Spinal cord (tissue), 10 donors: Measurements from ENCODE around the gene RND1. TPM values are rescaled to one million over a fixed set of nuclear protein-coding genes. Genes with fewer than 3 reads are reported as not detected.
A peak's percentile ranks its signal among the peaks of the same experiment; 100 is the strongest.
"Not testable (repeated sequence)": the region's sequence is repeated elsewhere in the genome, so short reads cannot be mapped to it uniquely, and the experiment has no call there.

Experiments used
- DNase-seq, 6 donors: peaks; one replicate each; pipeline versions ENCODE4 v3.0.0 to v3.0.0-alpha.2; 2013 to 2015; ENCODE audit warnings: low spot score in 6 of 6, low read depth in 4 of 6
- H3K27ac ChIP-seq: one replicate; pipeline ENCODE4 v1.5.1; 2013; ENCODE audit warnings: low read depth, low read length, control low read depth
- H3K27me3 ChIP-seq: one replicate; pipeline ENCODE4 v1.6.1; 2013; ENCODE audit warnings: low read length; ENCODE audit not compliant: control insufficient read depth, insufficient read depth
- H3K36me3 ChIP-seq: one replicate; pipeline ENCODE4 v1.6.1; 2013; ENCODE audit warnings: low read length; ENCODE audit not compliant: control insufficient read depth, insufficient read depth
- H3K4me1 ChIP-seq: one replicate; pipeline ENCODE4 v1.6.1; 2013; ENCODE audit warnings: low read length; ENCODE audit not compliant: control insufficient read depth, insufficient read depth
- H3K4me3 ChIP-seq: one replicate; pipeline ENCODE4 v1.5.1; 2013; ENCODE audit warnings: low read depth, low read length, control low read depth
- H3K9me3 ChIP-seq: one replicate; pipeline ENCODE4 v1.6.1; 2013; ENCODE audit warnings: low read length; ENCODE audit not compliant: control insufficient read depth, insufficient read depth
- WGBS: methylation state at CpG from one replicate; pipeline ENCODE4 v1.1.5; 2013; ENCODE audit warnings: missing lambda C conversion rate; ENCODE audit not compliant: insufficient coverage; 5-methylcytosine and 5-hydroxymethylcytosine counted together
- long read RNA-seq, 4 donors: transcript quantifications; one replicate each; lab custom pipeline, GENCODE V29; 2026
- polyA plus RNA-seq, 2 donors: library from polyadenylated mRNA; unstranded; fragments of 120-200 nt; gene quantifications; one replicate each; pipeline ENCODE4 v1.2.1, GENCODE V29; 2013; ENCODE audit not compliant: insufficient read length in 2 of 2
- total RNA-seq, 2 donors: library from RNA; depleted of rRNA in 1 of 2; stranded (reverse); fragments of 120-200 nt in 1 of 2; fragments of >200 nt in 1 of 2; gene quantifications; one replicate each; pipeline versions ENCODE4 v1.2.3 to v1.2.4, GENCODE V29; 2013 to 2014
- donor health status: healthy.

RND1 gene
- 10 to 100 TPM in 1 of 2 donors, 1 to 10 TPM in 1; 8.5 to 15.1 TPM for total RNA-seq
- 10 to 100 TPM; 41.7 to 45.8 TPM for polyA plus RNA-seq
- long read RNA-seq, donor 1, transcript RND1-201 (5 exons, 1,681 nt), result minor isoform, 16 of 43 reads
- long read RNA-seq, donor 1, transcript RND1-202 (1 exons, 2,136 nt), result major isoform, 26 of 43 reads
- long read RNA-seq, donor 1, partial matches to known transcripts, result 0 of 43 reads
- long read RNA-seq, donor 1, other reads (novel, unspliced or antisense), result 0 of 43 reads
- long read RNA-seq, donor 2, transcript RND1-202 (1 exons, 2,136 nt), result major isoform, 9 of 16 reads
- long read RNA-seq, donor 2, transcript RND1-201 (5 exons, 1,681 nt), result minor isoform, 7 of 16 reads
- long read RNA-seq, donor 2, partial matches to known transcripts, result 0 of 16 reads
- long read RNA-seq, donor 2, other reads (novel, unspliced or antisense), result 0 of 16 reads
- long read RNA-seq, donor 3, transcript RND1-202 (1 exons, 2,136 nt), result minor isoform, 5 of 13 reads
- long read RNA-seq, donor 3, transcript RND1-201 (5 exons, 1,681 nt), result major isoform, 8 of 13 reads
- long read RNA-seq, donor 3, partial matches to known transcripts, result 0 of 13 reads
- long read RNA-seq, donor 3, other reads (novel, unspliced or antisense), result 0 of 13 reads
- long read RNA-seq, donor 4, partial matches to known transcripts, result 0 of 3 reads
- long read RNA-seq, donor 4, other reads (novel, unspliced or antisense), result 0 of 3 reads

- under 1% methylated on average over 30 of the region's 32 CpGs for WGBS
- peak; percentile 90 to 99 (median 94) for DNase-seq
- Histone ChIP-seq H3K9me3 (no peaks in the 10 kb centered on the region), H3K36me3 (peaks cover 12% of the 10 kb centered on the region), H3K27ac (no peak within 1 kb of the TSS), H3K27me3 (peaks cover 3% of the 10 kb centered on the region), H3K4me3 (peak within 1 kb of the TSS; percentile 91), H3K4me1 (peaks cover 42% of the 10 kb centered on the region)
Measured at GRCh38 chr12:48865281-48866051, at the start of gene RND1. Gene RND1 (minus strand): TSS chr12:48865870. CDS start chr12:48865767, 103 bp downstream.

- no peak for DNase-seq
- H3K4me1 ChIP-seq, result no peaks in the 10 kb centered on the region
Measured at GRCh38 chr12:48910196-48910595, 44.5 kb upstream of the RND1 start.

GRCh38 chr12:48909698-48910097, 44.0 kb upstream of the RND1 start:
- H3K27ac ChIP-seq, H3K4me1 ChIP-seq, H3K36me3 ChIP-seq, H3K4me3 ChIP-seq, DNase-seq, H3K9me3 ChIP-seq, H3K27me3 ChIP-seq: not testable (repeated sequence)
- 100% methylated on average over 6 of the region's 11 CpGs for WGBS

More at GRCh38 chr12:48910196-48910595, 44.5 kb upstream of the RND1 start:
- no peaks in the 10 kb centered on the region for H3K9me3 ChIP-seq
- H3K4me3 ChIP-seq, result no peak overlapping the region
- no peak overlapping the region for H3K27ac ChIP-seq
- no peaks in the 10 kb centered on the region for H3K27me3 ChIP-seq
- peaks cover 5% of the 10 kb centered on the region for H3K36me3 ChIP-seq

- no peak overlapping the region for H3K27ac ChIP-seq
- no CpG with 5 or more reads among the region's 3 CpGs for WGBS
- H3K36me3 ChIP-seq, result peaks cover 3% of the 10 kb centered on the region
- no peaks in the 10 kb centered on the region for H3K9me3 ChIP-seq
- H3K4me3 ChIP-seq, result no peak overlapping the region
- DNase-seq, result no peak
- no peaks in the 10 kb centered on the region for H3K27me3 ChIP-seq
- peaks cover 8% of the 10 kb centered on the region for H3K4me1 ChIP-seq
Measured at GRCh38 chr12:48907245-48907644, 41.6 kb upstream of the RND1 start.

GRCh38 chr12:48903982-48904411, 38.3 kb upstream of the RND1 start:
- H3K27me3 ChIP-seq, result no peaks in the 10 kb centered on the region
- peak in 5 of 6 donors; percentile 80 to 98 (median 86) for DNase-seq
- no peaks in the 10 kb centered on the region for H3K36me3 ChIP-seq
- H3K27ac ChIP-seq, result no peak overlapping the region
- peak overlapping the region; percentile 62 for H3K4me3 ChIP-seq
- peaks cover 8% of the 10 kb centered on the region for H3K4me1 ChIP-seq
- WGBS, result 0% methylated on average over 18 of the region's 19 CpGs
- H3K9me3 ChIP-seq, result no peaks in the 10 kb centered on the region

- no peak for DNase-seq
- WGBS, result 80% methylated on average over 13 of the region's 20 CpGs
- peak overlapping the region; percentile 62 for H3K4me3 ChIP-seq
Measured at GRCh38 chr12:48903363-48903981, 37.8 kb upstream of the RND1 start.

GRCh38 chr12:48901278-48901677, 35.6 kb upstream of the RND1 start:
- H3K9me3 ChIP-seq, result no peaks in the 10 kb centered on the region
- no peak for DNase-seq
- H3K27me3 ChIP-seq, result no peaks in the 10 kb centered on the region
- no peaks in the 10 kb centered on the region for H3K36me3 ChIP-seq
- peaks cover 8% of the 10 kb centered on the region for H3K4me1 ChIP-seq
- no CpG with 5 or more reads among the region's 2 CpGs for WGBS
- H3K4me3 ChIP-seq, result no peak overlapping the region
- no peak overlapping the region for H3K27ac ChIP-seq

More at GRCh38 chr12:48903363-48903981, 37.8 kb upstream of the RND1 start:
- peaks cover 8% of the 10 kb centered on the region for H3K4me1 ChIP-seq
- no peaks in the 10 kb centered on the region for H3K36me3 ChIP-seq
- H3K27me3 ChIP-seq, result no peaks in the 10 kb centered on the region
- no peaks in the 10 kb centered on the region for H3K9me3 ChIP-seq
- H3K27ac ChIP-seq, result no peak overlapping the region

- Histone ChIP-seq H3K4me1 (peaks cover 7% of the 10 kb centered on the region), H3K4me3 (no peak overlapping the region), H3K27ac (no peak overlapping the region), H3K9me3 (no peaks in the 10 kb centered on the region), H3K27me3 (no peaks in the 10 kb centered on the region), H3K36me3 (no peaks in the 10 kb centered on the region)
- no CpG with 5 or more reads among the region's 2 CpGs for WGBS
- no peak for DNase-seq
Measured at GRCh38 chr12:48899651-48900050, 34.0 kb upstream of the RND1 start.

GRCh38 chr12:48894271-48894670, 28.6 kb upstream of the RND1 start:
- Histone ChIP-seq H3K4me3 (no peak overlapping the region), H3K27ac (no peak overlapping the region), H3K9me3 (no peaks in the 10 kb centered on the region), H3K27me3 (no peaks in the 10 kb centered on the region), H3K36me3 (no peaks in the 10 kb centered on the region), H3K4me1 (peaks cover 17% of the 10 kb centered on the region)
- DNase-seq, result no peak
- no CpG with 5 or more reads among the region's 1 CpG for WGBS
